ENCODE measurements around the gene GNG2. TPM values are rescaled to one million over a fixed set of nuclear protein-coding genes. Genes with fewer than 3 reads are reported as not detected.

Gene GNG2
- total and polyA plus RNA-seq, 2 donors from 2014 or later = 4.0 to 35.6 TPM

GRCh38 chr14:51989293-51990234 is 129.2 kb downstream of the GNG2 start, which contains the start of gene RTRAF:
TSS of gene RTRAF (plus strand) at chr14:51989546. CDS start at chr14:51989640, 94 bp downstream.
- peak within 1 kb of the TSS; percentile 70 to 99 (median 90) for H3K4me3 ChIP-seq (ENCODE audit: low read length in 3 of 3)
- H3K27ac ChIP-seq (ENCODE audit: low read depth in 2 of 2, low read length in 2 of 2) = peak within 1 kb of the TSS in 1 of 2 donors; percentile 74
- no peaks in the 10 kb centered on the region for H3K9me3 ChIP-seq (ENCODE audit: control insufficient read depth in 2 of 3, insufficient read depth in 1 of 3, low read length in 3 of 3)
- peaks cover 0 to 8% (median 0%) of the 10 kb centered on the region in 3 donors for H3K36me3 ChIP-seq (ENCODE audit: control insufficient read depth in 2 of 3, insufficient read depth in 3 of 3, low read length in 3 of 3)
- peak; percentile 78 for FAIRE-seq
- TF ChIP-seq, protein P1, sequence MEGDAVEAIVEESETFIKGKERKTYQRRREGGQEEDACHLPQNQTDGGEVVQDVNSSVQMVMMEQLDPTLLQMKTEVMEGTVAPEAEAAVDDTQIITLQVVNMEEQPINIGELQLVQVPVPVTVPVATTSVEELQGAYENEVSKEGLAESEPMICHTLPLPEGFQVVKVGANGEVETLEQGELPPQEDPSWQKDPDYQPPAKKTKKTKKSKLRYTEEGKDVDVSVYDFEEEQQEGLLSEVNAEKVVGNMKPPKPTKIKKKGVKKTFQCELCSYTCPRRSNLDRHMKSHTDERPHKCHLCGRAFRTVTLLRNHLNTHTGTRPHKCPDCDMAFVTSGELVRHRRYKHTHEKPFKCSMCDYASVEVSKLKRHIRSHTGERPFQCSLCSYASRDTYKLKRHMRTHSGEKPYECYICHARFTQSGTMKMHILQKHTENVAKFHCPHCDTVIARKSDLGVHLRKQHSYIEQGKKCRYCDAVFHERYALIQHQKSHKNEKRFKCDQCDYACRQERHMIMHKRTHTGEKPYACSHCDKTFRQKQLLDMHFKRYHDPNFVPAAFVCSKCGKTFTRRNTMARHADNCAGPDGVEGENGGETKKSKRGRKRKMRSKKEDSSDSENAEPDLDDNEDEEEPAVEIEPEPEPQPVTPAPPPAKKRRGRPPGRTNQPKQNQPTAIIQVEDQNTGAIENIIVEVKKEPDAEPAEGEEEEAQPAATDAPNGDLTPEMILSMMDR (IDR thresholded peaks at IDR 0.05; ENCODE audit: borderline replicate concordance, extremely low read depth, insufficient read depth) = no peak
- H3K9ac ChIP-seq (ENCODE audit: low read length in 3 of 3) = peak within 1 kb of the TSS; percentile 77 to 83 (median 82)
- peaks cover 0 to 6% (median 3%) of the 10 kb centered on the region in 3 donors for H3K4me1 ChIP-seq (ENCODE audit: control insufficient read depth in 2 of 3, insufficient read depth in 2 of 3, low read depth in 1 of 3, low read length in 3 of 3)
- intact Hi-C loops (cut with DNase I) = no loop called here
- no peaks in the 10 kb centered on the region for H3K27me3 ChIP-seq (ENCODE audit: control insufficient read depth, insufficient read depth, low read length)
- DNase-seq = peak; percentile 95 to 98 (median 95)

GRCh38 chr14:51990488-51990887 is 130.1 kb downstream of the GNG2 start:
- TF ChIP-seq, protein P1 (IDR thresholded peaks at IDR 0.05; ENCODE audit: borderline replicate concordance, extremely low read depth, insufficient read depth) = no peak
- Histone ChIP-seq H3K9ac (ENCODE audit: low read length in 3 of 3) (peak overlapping the region; percentile 31 to 77 (median 55)), H3K4me3 (ENCODE audit: low read length in 3 of 3) (peak overlapping the region; percentile 59 to 99 (median 70)), H3K9me3 (ENCODE audit: control insufficient read depth in 2 of 3, insufficient read depth in 1 of 3, low read length in 3 of 3) (no peaks in the 10 kb centered on the region), H3K36me3 (ENCODE audit: control insufficient read depth in 2 of 3, insufficient read depth in 3 of 3, low read length in 3 of 3) (peaks cover 0 to 17% (median 0%) of the 10 kb centered on the region in 3 donors), H3K27me3 (ENCODE audit: control insufficient read depth, insufficient read depth, low read length) (no peaks in the 10 kb centered on the region), H3K27ac (ENCODE audit: low read depth in 2 of 2, low read length in 2 of 2) (no peak overlapping the region), H3K4me1 (ENCODE audit: control insufficient read depth in 2 of 3, insufficient read depth in 2 of 3, low read depth in 1 of 3, low read length in 3 of 3) (peaks cover 0 to 6% (median 3%) of the 10 kb centered on the region in 3 donors)
- DNase-seq (no peak), FAIRE-seq (no peak)
- intact Hi-C loops (cut with DNase I) = no loop called here

DNA sequence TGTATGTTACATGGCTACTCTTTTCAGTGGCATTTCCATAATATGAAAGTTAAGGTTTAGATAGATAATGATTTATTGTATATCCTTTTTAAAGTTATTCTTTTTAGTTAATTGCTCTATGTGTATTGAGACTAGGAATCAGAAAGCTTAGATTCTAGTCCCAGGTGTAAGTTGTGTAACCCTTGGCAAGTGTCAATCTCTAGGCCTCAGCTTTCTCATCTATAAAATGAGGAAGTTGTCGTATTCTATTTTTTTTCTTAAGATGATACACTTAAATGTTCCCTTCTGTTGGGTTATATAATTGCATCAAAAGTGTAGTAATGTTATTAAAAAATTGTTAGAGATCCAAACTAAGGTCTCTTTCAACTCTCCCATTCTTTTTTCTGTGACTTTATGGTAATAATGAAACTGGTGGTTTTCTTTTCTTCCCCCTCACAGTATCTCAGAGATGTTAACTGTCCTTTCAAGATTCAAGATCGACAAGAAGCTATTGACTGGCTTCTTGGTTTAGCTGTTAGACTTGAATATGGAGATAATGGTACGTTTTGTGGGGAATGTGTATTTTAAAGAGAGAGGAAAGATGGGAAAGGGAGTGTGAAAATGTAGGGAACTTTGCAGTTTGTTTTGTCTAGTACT is 133.0 kb downstream of the GNG2 start:
- no peak overlapping the region for H3K27ac ChIP-seq (ENCODE audit: low read depth in 2 of 2, low read length in 2 of 2)
- intact Hi-C loops (cut with DNase I) = no loop called here
- no peak for DNase-seq
- no peaks in the 10 kb centered on the region for H3K27me3 ChIP-seq (ENCODE audit: control insufficient read depth, insufficient read depth, low read length)
- TF ChIP-seq, protein P1 (IDR thresholded peaks at IDR 0.05; ENCODE audit: borderline replicate concordance, extremely low read depth, insufficient read depth) = no peak
- peaks cover 0 to 17% (median 5%) of the 10 kb centered on the region in 3 donors for H3K36me3 ChIP-seq (ENCODE audit: control insufficient read depth in 2 of 3, insufficient read depth in 3 of 3, low read length in 3 of 3)
- H3K9me3 ChIP-seq (ENCODE audit: control insufficient read depth in 2 of 3, insufficient read depth in 1 of 3, low read length in 3 of 3) = no peaks in the 10 kb centered on the region
- FAIRE-seq = no peak
- H3K4me3 ChIP-seq (ENCODE audit: low read length in 3 of 3) = no peak overlapping the region
- peaks cover 0 to 5% (median 3%) of the 10 kb centered on the region in 3 donors for H3K4me1 ChIP-seq (ENCODE audit: control insufficient read depth in 2 of 3, insufficient read depth in 2 of 3, low read depth in 1 of 3, low read length in 3 of 3)
- H3K9ac ChIP-seq (ENCODE audit: low read length in 3 of 3) = no peak overlapping the region
